ENCODE measurements around the gene PROM1.

DNA sequence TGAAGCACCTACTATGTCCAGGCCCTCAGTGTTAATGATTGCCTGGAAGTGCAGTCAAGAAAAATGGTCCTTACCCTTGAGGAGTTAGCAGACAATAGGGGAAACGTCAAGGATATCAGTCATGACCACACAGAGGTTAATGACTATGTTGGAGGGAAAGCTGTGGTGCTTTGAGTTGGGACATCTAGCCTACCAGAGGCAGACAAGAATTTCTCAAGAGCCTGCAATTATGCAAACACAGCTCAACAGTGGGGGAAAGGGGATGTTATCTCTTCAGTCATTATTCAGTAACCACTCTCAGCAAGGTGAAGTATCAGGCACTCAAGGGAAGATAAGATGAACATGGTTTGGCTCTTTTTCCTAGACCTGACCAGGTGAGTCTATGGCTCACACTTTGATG, 138.3 kb downstream of the PROM1 start:
- no peak for TF ChIP-seq MXI1 (IDR thresholded peaks at IDR 0.05; ENCODE audit: borderline replicate concordance, low read depth, low read length)
- TF ChIP-seq, protein P1, sequence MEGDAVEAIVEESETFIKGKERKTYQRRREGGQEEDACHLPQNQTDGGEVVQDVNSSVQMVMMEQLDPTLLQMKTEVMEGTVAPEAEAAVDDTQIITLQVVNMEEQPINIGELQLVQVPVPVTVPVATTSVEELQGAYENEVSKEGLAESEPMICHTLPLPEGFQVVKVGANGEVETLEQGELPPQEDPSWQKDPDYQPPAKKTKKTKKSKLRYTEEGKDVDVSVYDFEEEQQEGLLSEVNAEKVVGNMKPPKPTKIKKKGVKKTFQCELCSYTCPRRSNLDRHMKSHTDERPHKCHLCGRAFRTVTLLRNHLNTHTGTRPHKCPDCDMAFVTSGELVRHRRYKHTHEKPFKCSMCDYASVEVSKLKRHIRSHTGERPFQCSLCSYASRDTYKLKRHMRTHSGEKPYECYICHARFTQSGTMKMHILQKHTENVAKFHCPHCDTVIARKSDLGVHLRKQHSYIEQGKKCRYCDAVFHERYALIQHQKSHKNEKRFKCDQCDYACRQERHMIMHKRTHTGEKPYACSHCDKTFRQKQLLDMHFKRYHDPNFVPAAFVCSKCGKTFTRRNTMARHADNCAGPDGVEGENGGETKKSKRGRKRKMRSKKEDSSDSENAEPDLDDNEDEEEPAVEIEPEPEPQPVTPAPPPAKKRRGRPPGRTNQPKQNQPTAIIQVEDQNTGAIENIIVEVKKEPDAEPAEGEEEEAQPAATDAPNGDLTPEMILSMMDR (conservative IDR thresholded peaks at IDR 0.05; ENCODE audit: low read depth, low read length) = no peak
- no peak for TF ChIP-seq CHD1 (IDR thresholded peaks at IDR 0.05; ENCODE audit: low read depth, low read length)
- TF ChIP-seq POLR2A (IDR thresholded peaks at IDR 0.05; ENCODE audit: low read depth, low read length) = no peak
- TF ChIP-seq BHLHE40 (IDR thresholded peaks at IDR 0.05; ENCODE audit: low read depth, low read length) = no peak
- TF ChIP-seq MAFK (IDR thresholded peaks at IDR 0.05; ENCODE audit: low read depth, low read length) = no peak
- TF ChIP-seq NFE2L2 (IDR thresholded peaks at IDR 0.05; ENCODE audit: low read depth, low read length) = no peak
- TF ChIP-seq, protein P2, sequence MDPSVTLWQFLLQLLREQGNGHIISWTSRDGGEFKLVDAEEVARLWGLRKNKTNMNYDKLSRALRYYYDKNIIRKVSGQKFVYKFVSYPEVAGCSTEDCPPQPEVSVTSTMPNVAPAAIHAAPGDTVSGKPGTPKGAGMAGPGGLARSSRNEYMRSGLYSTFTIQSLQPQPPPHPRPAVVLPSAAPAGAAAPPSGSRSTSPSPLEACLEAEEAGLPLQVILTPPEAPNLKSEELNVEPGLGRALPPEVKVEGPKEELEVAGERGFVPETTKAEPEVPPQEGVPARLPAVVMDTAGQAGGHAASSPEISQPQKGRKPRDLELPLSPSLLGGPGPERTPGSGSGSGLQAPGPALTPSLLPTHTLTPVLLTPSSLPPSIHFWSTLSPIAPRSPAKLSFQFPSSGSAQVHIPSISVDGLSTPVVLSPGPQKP (IDR thresholded peaks at IDR 0.05; ENCODE audit: borderline replicate concordance, low read depth, low read length) = no peak
- no peak for TF ChIP-seq SMC3 (IDR thresholded peaks at IDR 0.05; ENCODE audit: low read depth, low read length)
- TF ChIP-seq RAD21 (IDR thresholded peaks at IDR 0.05; ENCODE audit: low read length) = no peak
